Body of pancreas (tissue), 4 donors: ENCODE results near the gene DAP.

Experiments
- POLR2A ChIP-seq, 3 donors: fragments of 450-650 bp; IDR thresholded peaks; one replicate each; pipeline ENCODE4 v1.6.1; 2016; ENCODE audit warnings: antibody characterized with exemption in 3 of 3, mild to moderate bottlenecking in 2 of 3
- TF ChIP-seq, protein P1 (sequence below), 7 experiments: fragments of 450-650 bp in 4 of 7; fragments of 200-600 bp in 3 of 7; sonication (generic) in 3 of 7; IDR thresholded peaks; one replicate each; pipeline ENCODE4 v1.5.1; 2016 to 2019; ENCODE audit warnings: antibody characterized with exemption in 7 of 7

DNA sequence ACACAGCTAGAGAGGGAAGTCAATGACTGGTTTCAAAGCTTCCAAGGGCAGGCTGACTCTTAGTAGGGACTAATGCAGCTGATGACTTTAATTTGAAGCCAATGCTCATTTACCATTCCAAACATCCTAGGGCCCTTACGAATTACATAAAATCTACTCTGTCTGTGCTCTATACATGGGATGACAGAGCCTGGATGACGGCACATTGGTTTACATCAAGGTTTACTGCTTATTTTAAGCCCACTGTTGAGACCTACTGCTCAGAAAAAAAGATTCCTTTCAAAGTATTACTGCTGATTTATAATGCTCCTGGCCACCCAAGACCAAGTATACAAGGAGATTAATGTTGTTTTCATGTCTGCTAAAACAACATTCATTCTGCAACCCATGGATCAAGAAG lies 74.1 kb downstream of the DAP start:
- TF ChIP-seq, protein P1, sequence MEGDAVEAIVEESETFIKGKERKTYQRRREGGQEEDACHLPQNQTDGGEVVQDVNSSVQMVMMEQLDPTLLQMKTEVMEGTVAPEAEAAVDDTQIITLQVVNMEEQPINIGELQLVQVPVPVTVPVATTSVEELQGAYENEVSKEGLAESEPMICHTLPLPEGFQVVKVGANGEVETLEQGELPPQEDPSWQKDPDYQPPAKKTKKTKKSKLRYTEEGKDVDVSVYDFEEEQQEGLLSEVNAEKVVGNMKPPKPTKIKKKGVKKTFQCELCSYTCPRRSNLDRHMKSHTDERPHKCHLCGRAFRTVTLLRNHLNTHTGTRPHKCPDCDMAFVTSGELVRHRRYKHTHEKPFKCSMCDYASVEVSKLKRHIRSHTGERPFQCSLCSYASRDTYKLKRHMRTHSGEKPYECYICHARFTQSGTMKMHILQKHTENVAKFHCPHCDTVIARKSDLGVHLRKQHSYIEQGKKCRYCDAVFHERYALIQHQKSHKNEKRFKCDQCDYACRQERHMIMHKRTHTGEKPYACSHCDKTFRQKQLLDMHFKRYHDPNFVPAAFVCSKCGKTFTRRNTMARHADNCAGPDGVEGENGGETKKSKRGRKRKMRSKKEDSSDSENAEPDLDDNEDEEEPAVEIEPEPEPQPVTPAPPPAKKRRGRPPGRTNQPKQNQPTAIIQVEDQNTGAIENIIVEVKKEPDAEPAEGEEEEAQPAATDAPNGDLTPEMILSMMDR (IDR thresholded peaks at IDR 0.05): no peak
- TF ChIP-seq POLR2A (IDR thresholded peaks at IDR 0.05): no peak
